NCI-H2107 treated with DMSO at 0.1 percent for 48 hours (cell line): Measurements from ENCODE around the gene CCDC88A.
"Not testable (repeated sequence)": the region's sequence is repeated elsewhere in the genome, so short reads cannot be mapped to it uniquely, and the experiment has no call there.

ENCODE experiments used
- DNase-seq: peaks from one replicate; lab custom pipeline; 2025; ENCODE audit not compliant: unreplicated experiment; lab: John Stamatoyannopoulos, UW

Gene CCDC88A

GRCh38 chr2:55241582-55241981, 178.1 kb downstream of the CCDC88A start:
- DNase-seq, result not testable (repeated sequence)

GRCh38 chr2:55239656-55240222, 179.9 kb downstream of the CCDC88A start:
- DNase-seq, result no peak
